Measurements from ENCODE around the gene SSR1.

- TF ChIP-seq POLR2AphosphoS5 (IDR thresholded peaks at IDR 0.05; ENCODE audit: low read depth, low read length) (no peak), TAF1 (IDR thresholded peaks at IDR 0.05; ENCODE audit: borderline replicate concordance, insufficient read depth, low read length) (no peak), SIN3A (IDR thresholded peaks at IDR 0.05; ENCODE audit: borderline replicate concordance, insufficient read depth, low read length) (no peak), FOXP2 (optimal IDR thresholded peaks at IDR 0.05; ENCODE audit: borderline replicate concordance, extremely low read depth, extremely low read length, insufficient read depth) (no peak)
These were observed 54.7 kb downstream of the SSR1 start for GRCh38 chr6:7258231-7258763.

Measured in PFSK-1 (cell line).